Fibroblast of peridontal ligament (primary cell): Measurements from ENCODE around the gene HOXD3.

Experiments used
- DNase-seq: peaks from one replicate; pipeline ENCODE4 v3.0.0-alpha.2; 2010; ENCODE audit errors: extremely low read depth

Gene HOXD3

DNA sequence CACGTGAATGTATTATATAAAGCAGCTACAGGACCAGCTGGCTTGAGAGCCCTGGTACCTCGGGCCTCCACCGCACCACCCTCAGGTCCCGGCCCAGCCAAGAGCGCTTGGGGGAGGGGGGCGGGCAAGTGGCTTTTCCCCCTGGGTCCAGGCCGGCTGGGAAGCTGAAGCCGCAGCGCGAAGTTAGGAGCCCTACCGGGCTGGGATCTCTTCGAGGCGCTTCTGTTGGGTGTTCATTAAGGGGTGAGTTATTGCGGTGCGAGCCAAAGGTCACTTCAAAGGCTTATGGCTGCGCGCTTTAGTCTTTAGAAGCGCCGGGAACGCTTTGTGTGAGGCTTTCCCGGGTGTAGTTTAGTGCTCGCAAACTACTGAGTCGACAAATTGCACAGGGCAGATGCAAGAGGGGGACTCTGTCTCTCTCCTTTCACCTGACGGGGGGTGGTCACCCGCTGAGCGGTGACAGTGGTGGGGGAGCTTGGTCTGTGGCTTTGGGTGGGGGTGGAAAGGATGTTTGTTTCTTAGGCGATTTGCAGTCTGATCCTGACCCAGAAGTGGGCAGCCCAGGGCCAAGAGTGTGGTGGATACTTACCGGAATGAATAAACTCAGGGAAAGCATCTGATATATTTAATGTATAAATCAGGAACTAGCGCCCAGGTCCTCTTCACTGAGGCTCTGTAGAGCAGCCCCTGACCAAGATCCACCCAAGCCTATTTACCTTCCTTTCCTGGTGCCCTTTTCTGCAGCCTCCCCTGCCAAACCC is 6.0 kb downstream of the HOXD3 start:
- no peak for DNase-seq

DNA sequence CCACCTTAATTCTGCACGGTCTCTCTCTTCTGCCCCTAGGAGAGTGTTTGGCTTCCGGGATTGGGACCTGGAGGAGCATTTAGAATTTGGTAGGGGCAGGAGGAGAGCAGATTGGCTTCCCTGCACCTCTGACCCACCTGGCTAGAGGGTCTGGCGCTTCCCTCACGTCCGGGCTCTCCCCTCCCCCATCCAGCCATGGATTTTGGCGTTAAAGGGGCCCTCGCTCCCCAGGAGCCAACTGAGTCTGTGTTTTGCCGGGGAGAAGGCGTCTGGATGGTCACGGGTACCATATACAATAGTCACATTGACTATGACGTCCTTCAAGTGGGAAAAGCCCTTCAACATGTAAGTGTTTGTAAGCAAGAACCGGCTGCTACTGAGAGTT is 6.6 kb downstream of the HOXD3 start:
- no peak for DNase-seq

DNA sequence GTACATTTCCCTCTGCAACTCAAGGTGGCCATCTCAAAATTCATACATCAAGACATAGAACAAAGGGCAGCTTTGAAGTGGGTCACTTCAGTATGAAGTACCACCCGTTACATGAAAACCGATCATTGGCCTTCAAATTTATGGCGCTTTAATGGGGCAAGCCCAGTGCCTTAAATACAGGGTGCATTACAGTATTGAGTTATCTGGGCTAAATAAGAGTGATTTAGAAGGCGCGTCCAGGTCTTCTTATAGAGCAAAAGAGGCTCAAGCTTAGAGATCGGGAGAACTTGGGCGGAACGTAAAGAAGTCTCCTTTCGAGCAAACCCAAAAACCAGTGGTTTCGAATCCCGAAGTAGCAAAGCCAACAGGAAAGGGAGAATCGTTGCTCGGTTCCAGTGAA is 7.1 kb downstream of the HOXD3 start:
- no peak for DNase-seq

DNA sequence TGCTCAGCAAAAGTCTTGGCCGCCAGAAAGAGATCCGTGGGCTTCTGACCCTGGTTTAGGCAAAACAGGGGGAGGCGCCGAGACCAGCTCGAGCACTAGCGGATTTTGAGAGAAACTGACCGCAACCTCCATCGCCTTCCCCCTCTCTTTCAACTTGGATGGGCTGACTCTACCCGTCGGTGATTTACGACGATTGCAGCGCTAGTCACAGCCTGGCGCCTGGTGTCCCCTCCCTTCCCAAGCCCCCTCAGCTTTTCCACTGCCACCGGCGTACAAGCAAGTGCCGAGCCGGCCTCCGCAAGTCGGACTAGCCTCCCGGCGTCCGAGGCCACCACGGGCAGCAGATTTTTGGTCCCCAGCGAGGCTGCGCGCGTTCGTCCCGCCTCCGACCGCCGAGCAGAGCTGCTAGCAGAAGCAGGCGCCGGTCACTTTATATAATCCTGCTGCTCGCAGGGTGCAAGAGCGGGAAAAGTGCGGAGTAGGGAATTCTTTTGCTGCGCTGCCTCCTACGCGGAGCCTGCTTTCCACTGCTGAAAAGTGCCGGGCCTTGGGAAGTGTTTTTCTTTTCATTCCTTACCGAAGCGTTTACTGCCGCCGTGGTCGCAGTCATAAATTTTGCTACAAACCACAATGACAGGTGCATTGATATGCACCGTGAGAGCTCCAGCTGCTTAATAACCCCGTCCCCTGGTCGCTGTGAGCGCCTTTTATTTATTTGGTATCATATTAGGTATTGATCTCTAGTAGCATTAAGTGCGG is 7.7 kb downstream of the HOXD3 start:
- DNase-seq, result no peak

DNA sequence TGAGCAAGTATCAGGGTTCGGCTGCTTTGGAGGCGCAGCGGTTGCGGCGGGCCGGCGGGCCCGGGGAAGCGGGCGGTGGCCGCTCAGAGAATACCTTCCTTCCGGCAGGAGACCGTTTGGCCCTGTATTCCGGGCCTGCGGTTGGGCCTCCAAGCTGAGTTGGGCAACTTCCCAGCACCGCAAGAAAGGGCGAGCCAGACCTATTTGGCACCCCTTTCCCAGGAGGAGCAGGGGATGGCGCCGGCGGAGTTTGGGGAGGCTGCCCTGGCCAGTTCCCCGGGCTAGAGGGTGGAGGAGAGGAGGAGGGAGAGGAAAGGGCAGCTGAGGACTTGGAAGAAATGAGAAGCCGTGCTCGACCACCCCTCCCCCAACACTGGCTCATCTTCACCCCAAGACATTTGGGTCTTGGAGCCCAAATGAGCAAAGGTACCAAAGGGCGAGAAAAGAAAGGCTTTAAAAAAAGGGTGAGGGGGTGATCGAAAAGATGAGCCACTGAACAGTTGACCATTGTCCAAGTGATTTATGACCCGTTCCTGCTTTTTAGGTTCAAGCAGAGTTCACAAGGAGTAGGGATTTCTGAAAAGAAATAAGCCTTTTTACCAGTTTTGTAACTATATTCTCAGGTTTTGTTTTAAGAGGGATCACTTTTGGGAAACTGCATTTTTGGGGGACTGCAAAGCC is 8.4 kb downstream of the HOXD3 start:
- DNase-seq, result no peak

DNA sequence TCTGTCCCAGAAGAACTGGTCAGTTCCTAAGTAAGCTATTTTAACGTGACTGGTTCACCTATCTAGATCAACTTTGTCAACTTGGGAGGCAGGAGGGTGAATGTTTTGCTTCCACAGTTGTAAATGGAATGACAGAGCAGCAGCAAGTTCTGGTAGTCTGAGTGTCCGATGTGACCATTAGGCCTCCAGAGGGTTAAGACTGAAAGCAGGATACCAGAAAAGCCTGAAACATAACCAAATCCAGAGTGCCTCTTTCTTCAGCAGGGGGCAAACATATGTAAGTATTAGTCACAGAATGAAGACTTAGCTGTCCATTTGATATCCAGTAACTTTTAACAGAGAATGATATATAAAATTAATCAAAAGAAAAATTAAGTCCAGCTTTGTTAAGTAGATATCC is 9.2 kb downstream of the HOXD3 start:
- no peak for DNase-seq

DNA sequence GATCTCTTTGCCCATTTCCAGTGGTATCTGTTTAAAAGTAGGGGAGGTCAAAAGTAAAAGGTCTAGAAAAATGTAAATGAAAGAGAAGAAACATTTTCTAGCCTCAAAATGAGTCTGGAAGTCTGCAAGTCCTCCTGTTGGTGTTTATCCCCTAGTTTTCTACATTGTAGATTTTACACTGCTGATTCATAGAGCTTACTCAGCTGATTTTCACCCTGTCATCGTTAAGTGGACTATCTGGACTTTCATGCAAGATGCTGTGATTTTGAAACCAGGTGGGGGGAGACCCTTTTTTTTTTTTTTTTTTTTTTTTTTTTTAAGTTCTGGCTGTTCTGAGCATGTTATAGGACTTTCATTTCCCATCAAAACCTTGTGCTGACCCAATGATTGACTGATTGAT is 10.3 kb downstream of the HOXD3 start:
- DNase-seq, result no peak

DNA sequence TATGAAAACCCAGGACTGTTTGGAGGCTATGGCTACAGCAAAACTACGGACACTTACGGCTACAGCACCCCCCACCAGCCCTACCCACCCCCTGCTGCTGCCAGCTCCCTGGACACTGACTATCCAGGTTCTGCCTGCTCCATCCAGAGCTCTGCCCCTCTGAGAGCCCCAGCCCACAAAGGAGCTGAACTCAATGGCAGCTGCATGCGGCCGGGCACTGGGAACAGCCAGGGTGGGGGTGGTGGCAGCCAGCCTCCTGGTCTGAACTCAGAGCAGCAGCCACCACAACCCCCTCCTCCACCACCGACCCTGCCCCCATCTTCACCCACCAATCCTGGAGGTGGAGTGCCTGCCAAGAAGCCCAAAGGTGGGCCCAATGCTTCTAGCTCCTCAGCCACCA is 12.1 kb downstream of the HOXD3 start:
- no peak for DNase-seq

DNA sequence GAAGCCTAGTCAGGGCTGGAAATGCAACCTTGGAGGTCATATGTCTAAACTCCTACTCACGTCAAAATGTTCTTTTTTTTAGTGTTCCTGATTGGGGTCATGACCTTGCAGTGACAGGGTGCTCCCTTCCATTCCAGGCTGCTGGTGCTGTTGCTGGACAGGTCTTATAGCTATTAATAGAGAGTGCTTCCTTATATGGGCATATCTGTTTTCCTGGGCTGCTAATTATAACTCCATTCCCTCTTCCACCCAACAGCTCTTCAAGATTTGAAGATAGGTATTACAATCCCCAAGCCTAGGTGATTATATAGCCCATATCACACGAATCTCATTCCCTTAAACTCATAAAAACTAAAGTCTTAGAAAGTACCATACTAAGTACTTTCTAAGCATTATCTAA is 12.6 kb downstream of the HOXD3 start:
- no peak for DNase-seq

DNA sequence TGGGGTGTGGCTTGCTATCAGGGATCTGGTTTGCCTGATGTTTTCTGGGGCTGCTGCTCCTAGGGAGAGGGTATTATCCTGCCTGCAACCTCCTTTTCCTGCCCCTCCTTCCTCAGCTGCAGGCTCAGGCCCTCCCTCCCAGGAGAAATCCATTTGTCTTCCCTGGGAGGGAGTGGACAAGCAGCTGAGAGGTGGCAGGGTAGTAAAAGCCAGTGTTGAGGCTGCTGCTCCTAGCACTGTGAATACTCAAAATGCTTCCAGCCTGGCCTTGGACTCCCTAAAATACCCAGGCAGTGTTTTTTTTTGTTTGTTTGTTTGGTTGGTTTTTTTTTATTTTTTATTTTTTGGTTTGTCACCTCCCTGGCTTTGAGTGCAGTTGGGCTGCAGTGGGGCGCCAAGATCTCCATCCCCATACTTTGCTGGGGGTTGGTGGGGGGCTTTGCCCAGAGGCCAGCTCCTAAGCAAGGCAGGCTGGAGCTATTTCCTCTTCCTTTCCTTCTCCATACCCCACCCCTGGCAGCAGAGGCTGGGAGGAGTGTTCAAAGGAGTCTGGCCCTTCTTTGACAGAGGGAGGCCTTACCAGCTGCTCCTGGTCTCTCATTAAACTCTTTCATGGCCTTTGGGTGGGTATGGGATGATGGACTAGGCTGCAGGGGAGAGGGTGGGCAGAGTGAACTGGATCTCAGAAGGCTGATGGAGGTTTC is 13.6 kb downstream of the HOXD3 start:
- DNase-seq, result no peak

DNA sequence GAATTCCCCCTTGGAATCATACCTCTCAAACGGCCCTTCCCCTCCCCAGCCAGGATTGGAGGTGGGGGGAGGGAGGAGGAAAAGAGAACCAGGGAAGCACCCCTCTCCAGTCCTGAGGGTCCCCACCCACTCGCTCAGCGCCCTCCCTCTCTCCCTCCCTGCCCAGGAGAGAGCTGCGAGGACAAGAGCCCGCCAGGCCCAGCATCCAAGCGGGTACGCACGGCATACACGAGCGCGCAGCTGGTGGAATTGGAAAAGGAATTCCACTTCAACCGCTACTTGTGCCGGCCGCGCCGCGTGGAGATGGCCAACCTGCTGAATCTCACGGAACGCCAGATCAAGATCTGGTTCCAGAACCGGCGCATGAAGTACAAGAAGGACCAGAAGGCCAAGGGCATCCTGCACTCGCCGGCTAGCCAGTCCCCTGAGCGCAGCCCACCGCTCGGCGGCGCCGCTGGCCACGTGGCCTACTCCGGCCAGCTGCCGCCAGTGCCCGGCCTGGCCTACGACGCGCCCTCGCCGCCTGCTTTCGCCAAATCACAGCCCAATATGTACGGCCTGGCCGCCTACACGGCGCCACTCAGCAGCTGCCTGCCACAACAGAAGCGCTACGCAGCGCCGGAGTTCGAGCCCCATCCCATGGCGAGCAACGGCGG is 14.4 kb downstream of the HOXD3 start:
- DNase-seq, result no peak

DNA sequence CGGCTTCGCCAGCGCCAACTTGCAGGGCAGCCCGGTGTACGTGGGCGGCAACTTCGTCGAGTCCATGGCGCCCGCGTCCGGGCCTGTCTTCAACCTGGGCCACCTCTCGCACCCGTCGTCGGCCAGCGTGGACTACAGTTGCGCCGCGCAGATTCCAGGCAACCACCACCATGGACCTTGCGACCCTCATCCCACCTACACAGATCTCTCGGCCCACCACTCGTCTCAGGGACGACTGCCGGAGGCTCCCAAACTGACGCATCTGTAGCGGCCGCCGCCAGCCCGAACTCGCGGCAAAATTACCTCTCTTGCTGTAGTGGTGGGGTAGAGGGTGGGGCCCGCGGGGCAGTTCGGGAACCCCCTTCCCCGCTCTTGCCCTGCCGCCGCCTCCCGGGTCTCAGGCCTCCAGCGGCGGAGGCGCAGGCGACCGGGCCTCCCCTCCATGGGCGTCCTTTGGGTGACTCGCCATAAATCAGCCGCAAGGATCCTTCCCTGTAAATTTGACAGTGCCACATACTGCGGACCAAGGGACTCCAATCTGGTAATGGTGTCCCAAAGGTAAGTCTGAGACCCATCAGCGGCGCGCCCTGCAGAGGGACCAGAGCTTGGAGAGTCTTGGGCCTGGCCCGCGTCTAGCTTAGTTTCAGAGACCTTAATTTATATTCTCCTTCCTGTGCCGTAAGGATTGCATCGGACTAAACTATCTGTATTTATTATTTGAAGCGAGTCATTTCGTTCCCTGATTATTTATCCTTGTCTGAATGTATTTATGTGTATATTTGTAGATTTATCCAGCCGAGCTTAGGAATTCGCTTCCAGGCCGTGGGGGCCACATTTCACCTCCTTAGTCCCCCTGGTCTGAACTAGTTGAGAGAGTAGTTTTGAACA is 15.1 kb downstream of the HOXD3 start:
- DNase-seq, result no peak

DNA sequence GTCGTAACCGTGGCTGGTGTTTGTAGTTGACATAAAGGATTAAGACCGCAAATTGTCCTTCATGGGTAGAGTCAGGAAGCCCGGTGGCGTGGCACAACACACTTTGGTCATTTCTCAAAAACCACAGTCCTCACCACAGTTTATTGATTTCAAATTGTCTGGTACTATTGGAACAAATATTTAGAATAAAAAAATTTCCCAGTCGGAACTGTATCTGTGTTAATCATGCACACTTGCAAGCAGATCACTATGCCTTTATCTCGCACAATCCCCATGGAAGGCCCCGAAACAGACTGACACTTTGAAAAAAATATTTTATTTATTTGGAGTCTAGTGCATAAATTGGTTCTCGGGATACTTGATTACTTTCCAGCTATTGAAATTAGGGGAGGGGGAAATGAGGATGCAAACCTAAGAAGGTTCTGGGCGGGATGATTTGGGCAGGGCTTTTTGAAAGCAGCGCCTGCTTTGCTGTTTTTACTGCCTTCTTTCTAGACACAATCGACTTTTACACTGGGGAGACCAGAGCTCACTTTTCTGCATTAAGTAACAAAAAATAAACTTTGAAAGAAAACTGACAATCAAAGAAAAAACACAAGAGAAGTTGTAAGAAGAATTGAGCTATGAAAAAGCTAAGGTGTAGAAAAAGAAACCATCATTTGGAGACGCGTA is 15.9 kb downstream of the HOXD3 start:
- DNase-seq, result no peak

DNA sequence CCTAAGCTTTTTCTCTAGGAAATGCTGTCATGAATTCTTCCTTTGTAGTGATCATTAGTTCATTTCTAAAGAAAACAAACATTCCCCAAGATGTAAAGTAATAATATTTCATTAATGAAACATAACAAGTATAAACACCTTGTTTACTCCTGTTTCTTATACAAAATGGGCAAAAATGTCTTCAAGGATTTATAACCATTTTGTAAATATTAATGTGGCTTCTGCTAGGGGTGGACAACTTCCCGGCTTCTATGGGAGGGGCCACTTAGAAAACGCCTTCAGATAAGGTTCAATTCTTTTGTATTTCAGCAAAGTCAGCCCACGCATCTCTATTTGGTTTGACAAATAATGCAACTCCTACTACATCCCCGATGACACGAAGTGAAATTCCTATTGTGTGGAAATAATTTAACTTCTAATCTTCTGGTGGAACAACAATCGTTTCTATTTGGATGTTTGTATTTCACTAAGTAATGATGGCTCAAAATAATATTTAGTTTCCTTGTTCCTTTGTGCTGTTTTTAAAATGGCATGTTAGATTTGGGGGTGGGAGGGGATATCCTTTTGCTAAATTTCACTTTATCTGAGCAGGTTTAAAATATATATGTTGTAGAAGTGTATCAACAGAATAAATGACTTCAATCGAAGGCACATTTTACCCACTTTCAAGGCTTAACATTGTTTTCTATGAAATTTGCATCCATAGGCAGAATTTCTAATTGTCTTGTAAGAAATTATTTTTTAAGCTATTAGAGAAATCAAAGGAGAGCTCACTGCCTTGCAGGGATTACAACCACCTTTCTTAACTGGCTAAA is 16.7 kb downstream of the HOXD3 start:
- DNase-seq, result no peak

DNA sequence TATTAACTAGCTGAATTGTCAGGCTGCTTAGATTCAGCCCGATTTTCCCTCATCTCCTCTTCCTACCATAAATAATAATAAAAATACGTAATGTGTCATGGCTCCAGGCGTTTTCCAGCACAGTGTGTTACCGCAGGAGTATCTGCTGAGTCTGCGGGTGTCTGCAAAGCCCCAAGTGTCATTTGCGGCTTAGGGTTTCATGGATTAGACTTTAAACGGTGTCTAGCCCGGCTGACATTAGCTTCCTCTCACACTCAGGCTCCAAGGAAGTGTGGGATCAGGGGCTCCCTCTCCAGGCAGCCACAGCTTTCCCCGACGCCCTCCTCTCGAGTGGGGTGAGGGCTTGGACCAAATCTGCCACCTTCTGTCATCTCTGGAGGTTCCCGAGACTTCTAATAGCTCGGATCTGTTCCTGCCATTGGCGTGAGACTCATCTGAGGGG is 17.3 kb downstream of the HOXD3 start:
- DNase-seq, result no peak

DNA sequence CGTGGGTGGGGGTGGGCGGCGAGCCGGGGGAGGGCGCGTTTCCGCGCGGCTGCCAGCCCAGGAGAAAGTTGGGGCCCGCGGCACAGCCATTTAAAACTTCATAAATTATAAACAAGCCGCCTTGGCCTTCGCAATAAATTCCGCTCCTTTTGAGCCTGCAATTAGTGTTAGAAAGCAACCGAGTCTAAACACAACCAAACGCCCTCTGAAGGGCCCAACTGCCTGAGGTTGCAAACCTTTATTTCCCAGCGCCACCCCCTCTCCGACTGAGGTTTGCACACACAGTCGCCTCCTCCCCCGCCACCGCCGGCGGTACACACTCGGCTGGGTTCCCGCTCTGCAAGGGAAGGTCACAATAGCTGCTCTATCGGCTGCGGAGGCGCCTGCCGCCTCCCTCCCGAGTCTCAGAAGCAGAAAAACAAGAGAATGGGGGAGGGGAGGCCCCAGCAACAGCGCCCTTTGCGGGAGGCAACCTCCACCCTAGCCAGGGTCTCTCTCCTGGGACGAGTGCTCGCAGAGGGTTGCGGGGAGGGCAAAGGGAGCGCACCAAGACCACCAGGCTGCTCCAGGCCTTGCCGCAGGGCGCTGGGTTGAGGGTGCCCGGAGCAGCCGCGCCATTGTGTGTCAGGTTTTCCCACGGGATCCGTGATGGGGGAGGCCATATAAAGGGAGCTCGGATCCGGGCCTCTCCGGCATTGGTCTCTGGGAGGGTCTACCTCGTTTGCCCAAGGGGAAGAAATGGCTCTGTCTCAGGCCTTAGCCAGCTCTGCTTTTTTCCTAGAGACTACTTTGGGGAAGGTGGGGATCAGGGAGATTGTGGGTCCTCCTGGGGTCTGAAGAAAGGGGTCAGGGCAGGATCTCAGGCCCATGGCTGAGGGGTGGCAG is 18.0 kb downstream of the HOXD3 start:
- DNase-seq, result no peak

DNA sequence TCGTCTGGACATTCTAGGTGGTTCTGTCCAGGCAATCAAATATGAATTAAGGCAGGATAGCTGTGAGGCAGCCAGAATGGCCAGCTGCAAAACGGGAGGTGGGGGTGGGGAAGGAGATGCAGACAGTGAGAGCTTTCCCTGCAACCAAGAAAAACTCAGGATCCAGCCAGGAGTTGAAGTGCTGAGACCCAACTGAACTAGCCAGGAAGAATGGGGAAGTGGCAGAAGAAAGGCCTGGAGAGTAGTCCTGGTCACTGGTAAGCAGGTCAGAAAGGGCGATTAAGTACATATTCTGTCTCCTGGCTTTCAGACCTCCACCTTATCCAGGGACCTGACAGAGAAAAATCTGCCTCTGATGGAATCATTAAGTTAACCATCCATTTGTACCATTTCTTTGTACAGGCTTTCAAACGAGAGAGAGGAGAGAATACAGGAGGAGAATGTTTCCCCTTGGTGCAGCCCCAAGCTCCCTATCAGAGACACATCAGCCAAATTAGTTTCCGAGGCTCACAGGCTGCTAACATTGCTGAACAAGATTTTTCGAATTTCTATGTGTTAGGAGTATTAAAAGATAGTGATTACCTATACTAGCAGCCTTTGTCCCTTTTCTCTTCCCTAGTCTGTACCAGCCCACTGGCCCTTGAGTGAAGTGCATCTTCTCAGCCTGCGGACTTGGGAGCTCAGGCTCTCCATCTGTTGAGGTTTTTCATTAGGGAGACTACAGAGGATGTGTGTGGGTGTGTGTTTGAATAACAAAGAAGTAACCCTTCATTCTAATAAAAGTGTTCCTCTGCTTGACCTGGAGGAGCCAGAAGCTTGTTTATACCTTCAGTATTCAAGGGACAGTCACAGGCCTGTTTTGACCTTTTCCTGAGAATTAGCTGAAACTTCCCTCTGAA is 18.9 kb downstream of the HOXD3 start:
- no peak for DNase-seq
